Measurements from ENCODE around the gene AFF3.

DNA sequence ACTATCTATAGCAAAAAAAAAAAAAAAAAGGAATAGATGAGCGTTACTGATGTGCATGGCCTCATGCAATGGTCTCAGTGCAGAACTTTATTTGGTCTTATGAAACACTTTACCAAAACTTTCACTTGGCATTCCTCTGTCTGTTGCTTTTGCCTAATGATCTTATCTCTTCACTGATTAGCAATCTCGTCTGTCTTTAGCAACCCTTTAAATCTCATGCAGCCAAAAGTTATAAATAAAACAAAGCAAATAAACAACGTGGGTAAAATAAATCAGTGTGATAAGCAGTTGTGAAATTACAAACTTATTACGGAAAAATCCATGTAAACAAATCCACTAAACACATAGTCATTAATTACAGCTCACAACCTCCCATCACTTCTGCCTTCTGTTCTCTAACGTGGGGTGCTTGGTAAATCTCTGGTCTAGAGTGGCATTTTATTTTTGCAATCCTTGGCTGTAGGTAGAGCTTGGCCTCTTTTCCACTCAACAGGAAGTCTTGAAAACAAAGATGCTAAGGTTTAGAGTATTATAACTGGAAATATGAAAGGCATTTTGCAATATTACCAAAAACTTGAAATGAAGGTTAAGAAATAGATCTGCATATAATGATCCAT lies 288.0 kb downstream of the AFF3 start:
- TF ChIP-seq EZH2 (IDR thresholded peaks at IDR 0.05; ENCODE audit: borderline replicate concordance, low read length) = no peak
- no peak for TF ChIP-seq CTCF (IDR thresholded peaks at IDR 0.05; ENCODE audit: low read length)

Data from OCI-LY1 (cell line).